SK-N-MC (cell line): ENCODE data around the gene CCDC121.

ENCODE experiments used
- EZH2 ChIP-seq: fragments of 200-600 bp; sonication (generic); IDR thresholded peaks from one replicate; pipeline ENCODE4 v1.6.1; 2017; ENCODE audit warnings: antibody characterized with exemption
- FOXP2 ChIP-seq: optimal IDR thresholded peaks from 2 replicates; pipeline ENCODE3; 2011; ENCODE audit warnings: mild to moderate bottlenecking, moderate library complexity; ENCODE audit not compliant: insufficient read depth; ENCODE audit errors: extremely low read length, control extremely low read depth
- POLR2AphosphoS5 ChIP-seq: IDR thresholded peaks from 2 replicates; pipeline ENCODE4 v1.6.1; 2012; ENCODE audit warnings: mild to moderate bottlenecking, low read depth, low read length, borderline replicate concordance

- TF ChIP-seq POLR2AphosphoS5 (no peak), EZH2 (no peak), FOXP2 (no peak)
Measured at GRCh38 chr2:27664154-27664574, 35.4 kb upstream of the CCDC121 start.
